ENCODE measurements around the gene CAMK2B.

CAMK2B gene

DNA sequence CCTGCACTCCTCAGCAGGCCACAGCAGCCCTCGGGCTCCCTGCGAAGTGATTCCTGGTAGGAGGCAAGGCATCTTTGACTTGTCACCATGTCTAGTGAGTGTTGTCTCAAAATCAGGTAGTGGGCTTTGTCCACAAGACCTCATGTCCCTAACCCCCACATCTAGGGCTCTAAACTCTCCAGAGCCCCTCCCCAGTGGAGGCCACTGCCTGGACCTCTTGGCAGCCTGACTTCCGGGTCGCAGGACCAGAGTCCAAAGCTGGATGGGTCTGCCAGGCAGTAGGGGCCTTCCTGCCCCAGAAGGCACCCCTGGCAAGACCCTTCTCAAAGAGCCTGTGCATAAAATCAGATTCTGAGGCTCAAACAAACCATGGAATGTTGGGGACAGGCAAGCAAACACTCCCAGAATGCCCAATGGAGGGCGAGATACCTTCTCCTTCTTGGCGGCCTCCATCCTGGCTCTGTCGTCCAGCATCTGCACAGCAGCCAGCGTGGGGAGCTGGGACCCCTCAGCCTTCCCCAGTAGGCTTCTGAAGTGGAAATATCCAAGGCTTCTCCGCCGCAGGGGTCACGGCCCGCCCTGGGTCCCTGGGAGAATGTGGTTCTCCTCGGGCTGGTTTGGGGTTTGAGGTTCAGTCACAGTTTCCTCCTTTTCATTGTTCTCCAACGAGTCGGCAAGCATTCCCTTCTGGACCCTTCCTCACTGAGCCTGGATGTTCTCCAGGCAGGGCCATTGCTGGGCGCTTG is 136.7 kb downstream of the CAMK2B start:
- TF ChIP-seq, protein P1, sequence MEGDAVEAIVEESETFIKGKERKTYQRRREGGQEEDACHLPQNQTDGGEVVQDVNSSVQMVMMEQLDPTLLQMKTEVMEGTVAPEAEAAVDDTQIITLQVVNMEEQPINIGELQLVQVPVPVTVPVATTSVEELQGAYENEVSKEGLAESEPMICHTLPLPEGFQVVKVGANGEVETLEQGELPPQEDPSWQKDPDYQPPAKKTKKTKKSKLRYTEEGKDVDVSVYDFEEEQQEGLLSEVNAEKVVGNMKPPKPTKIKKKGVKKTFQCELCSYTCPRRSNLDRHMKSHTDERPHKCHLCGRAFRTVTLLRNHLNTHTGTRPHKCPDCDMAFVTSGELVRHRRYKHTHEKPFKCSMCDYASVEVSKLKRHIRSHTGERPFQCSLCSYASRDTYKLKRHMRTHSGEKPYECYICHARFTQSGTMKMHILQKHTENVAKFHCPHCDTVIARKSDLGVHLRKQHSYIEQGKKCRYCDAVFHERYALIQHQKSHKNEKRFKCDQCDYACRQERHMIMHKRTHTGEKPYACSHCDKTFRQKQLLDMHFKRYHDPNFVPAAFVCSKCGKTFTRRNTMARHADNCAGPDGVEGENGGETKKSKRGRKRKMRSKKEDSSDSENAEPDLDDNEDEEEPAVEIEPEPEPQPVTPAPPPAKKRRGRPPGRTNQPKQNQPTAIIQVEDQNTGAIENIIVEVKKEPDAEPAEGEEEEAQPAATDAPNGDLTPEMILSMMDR (IDR thresholded peaks at IDR 0.05; ENCODE audit: low read length): no peak
- TF ChIP-seq EZH2 (IDR thresholded peaks at IDR 0.05; ENCODE audit: borderline replicate concordance, low read length): no peak
- Histone ChIP-seq H2AFZ (ENCODE audit: low read length) (no peak overlapping the region), H3K9me3 (ENCODE audit: low read length) (no peaks in the 10 kb centered on the region), H3K4me3 (ENCODE audit: low read depth, low read length, poor library complexity, severe bottlenecking) (no peak overlapping the region), H3K36me3 (ENCODE audit: insufficient read depth, low read length) (no peaks in the 10 kb centered on the region; the same call in 1 of the 2 replicates), H4K20me1 (ENCODE audit: insufficient read depth, low read length) (no peaks in the 10 kb centered on the region), H3K9ac (ENCODE audit: low read length) (no peak overlapping the region), H3K4me2 (ENCODE audit: low read length) (no peak overlapping the region), H3K27me3 (ENCODE audit: insufficient read depth, low read length) (peaks cover 9% of the 10 kb centered on the region; the same call in 1 of the 2 replicates), H3K27ac (ENCODE audit: low read depth, low read length, poor library complexity, severe bottlenecking) (no peak overlapping the region), H3K4me1 (ENCODE audit: insufficient read depth, low read length, severe bottlenecking) (no peaks in the 10 kb centered on the region), H3K79me2 (ENCODE audit: insufficient read depth, low read length) (no peaks in the 10 kb centered on the region), H3K9me2 (ENCODE audit: low read depth, low read length) (no peaks in the 10 kb centered on the region), H3F3A (ENCODE audit: insufficient read depth, low read length) (no peaks in the 10 kb centered on the region)

DNA sequence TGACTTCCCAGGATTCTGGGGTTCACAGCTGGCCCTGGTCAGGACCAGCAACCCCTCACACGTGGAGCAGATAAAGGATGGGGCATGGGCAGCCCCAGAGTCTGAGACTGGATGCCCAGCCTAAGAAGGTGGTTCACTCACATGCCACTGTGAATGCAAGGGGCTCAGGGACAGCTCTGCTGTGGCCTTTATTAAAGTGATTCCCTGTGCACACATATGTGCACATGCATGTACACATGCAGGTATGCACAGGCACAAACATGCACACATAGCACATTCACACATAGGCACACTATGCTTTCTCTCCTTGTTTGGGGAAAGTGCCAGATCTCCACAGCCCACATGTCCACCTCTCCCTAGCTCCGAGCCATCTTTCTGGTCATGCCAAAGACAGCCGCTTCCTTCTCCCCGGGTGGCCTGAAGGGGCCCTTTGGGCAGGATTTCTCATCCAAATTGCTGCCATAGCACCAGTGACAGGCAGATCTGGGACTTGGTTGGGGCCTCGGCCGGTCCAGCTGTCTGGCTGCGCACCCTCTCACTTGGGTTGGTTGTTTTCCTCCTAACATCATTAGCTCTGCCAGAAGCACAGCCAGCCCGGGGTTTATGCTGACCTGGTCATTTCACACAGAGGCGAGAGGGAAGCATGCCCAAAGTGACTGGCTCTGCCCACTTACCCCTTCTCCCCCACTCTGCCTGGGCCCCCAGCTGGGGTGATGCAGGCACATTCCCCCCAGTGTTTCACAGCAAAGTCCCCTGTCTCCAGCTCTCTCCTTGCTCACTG is 137.6 kb downstream of the CAMK2B start:
- no peak overlapping the region for H3K9ac ChIP-seq (ENCODE audit: low read length)
- H3K4me2 ChIP-seq (ENCODE audit: low read length): no peak overlapping the region
- H3K36me3 ChIP-seq (ENCODE audit: insufficient read depth, low read length): no peaks in the 10 kb centered on the region
- no peak overlapping the region for H2AFZ ChIP-seq (ENCODE audit: low read length)
- no peaks in the 10 kb centered on the region for H3K9me2 ChIP-seq (ENCODE audit: low read depth, low read length)
- no peaks in the 10 kb centered on the region for H3F3A ChIP-seq (ENCODE audit: insufficient read depth, low read length)
- peaks cover 16% of the 10 kb centered on the region; the same call in 1 of the 2 replicates for H3K27me3 ChIP-seq (ENCODE audit: insufficient read depth, low read length)
- no peaks in the 10 kb centered on the region for H4K20me1 ChIP-seq (ENCODE audit: insufficient read depth, low read length)
- no peaks in the 10 kb centered on the region for H3K79me2 ChIP-seq (ENCODE audit: insufficient read depth, low read length)
- H3K27ac ChIP-seq (ENCODE audit: low read depth, low read length, poor library complexity, severe bottlenecking): no peak overlapping the region
- TF ChIP-seq, protein P1 (IDR thresholded peaks at IDR 0.05; ENCODE audit: low read length): no peak
- no peak for TF ChIP-seq EZH2 (IDR thresholded peaks at IDR 0.05; ENCODE audit: borderline replicate concordance, low read length)
- no peak overlapping the region for H3K4me3 ChIP-seq (ENCODE audit: low read depth, low read length, poor library complexity, severe bottlenecking)
- H3K4me1 ChIP-seq (ENCODE audit: insufficient read depth, low read length, severe bottlenecking): no peaks in the 10 kb centered on the region
- no peaks in the 10 kb centered on the region for H3K9me3 ChIP-seq (ENCODE audit: low read length)

DNA sequence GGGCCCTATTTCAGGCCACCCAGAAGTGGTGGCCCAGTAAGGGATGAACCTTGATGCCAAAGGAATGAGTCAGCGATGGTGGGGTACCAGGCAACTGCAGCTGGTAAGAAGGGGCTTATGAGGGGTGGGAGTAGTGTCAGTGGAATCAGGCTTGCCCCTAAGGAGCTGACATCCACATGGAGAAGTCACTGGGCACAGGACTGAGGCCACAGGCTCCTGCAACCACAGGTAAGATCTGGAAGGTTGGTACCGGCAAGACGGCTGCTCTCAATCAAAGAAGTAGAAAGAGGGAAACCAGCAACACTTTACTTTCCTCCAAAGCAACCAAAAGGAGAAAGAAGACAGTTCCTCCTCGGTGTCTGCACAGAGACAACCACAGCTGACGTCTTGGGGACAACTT is 138.7 kb downstream of the CAMK2B start:
- Histone ChIP-seq H3K27me3 (ENCODE audit: insufficient read depth, low read length) (peaks cover 22% of the 10 kb centered on the region; the same call in 1 of the 2 replicates), H3K4me2 (ENCODE audit: low read length) (no peak overlapping the region), H3K79me2 (ENCODE audit: insufficient read depth, low read length) (no peaks in the 10 kb centered on the region), H4K20me1 (ENCODE audit: insufficient read depth, low read length) (no peaks in the 10 kb centered on the region), H3K4me1 (ENCODE audit: insufficient read depth, low read length, severe bottlenecking) (no peaks in the 10 kb centered on the region), H3K9me2 (ENCODE audit: low read depth, low read length) (no peaks in the 10 kb centered on the region), H3K9me3 (ENCODE audit: low read length) (0 out of 2 replicates have a peak, but pooled peaks cover 7% of the 10 kb centered on the region), H3K4me3 (ENCODE audit: low read depth, low read length, poor library complexity, severe bottlenecking) (no peak overlapping the region), H3K9ac (ENCODE audit: low read length) (no peak overlapping the region), H3F3A (ENCODE audit: insufficient read depth, low read length) (no peaks in the 10 kb centered on the region), H2AFZ (ENCODE audit: low read length) (no peak overlapping the region), H3K36me3 (ENCODE audit: insufficient read depth, low read length) (no peaks in the 10 kb centered on the region; the same call in 1 of the 2 replicates), H3K27ac (ENCODE audit: low read depth, low read length, poor library complexity, severe bottlenecking) (no peak overlapping the region)
- TF ChIP-seq, protein P1 (IDR thresholded peaks at IDR 0.05; ENCODE audit: low read length): no peak
- no peak for TF ChIP-seq EZH2 (IDR thresholded peaks at IDR 0.05; ENCODE audit: borderline replicate concordance, low read length)
